Neural cell (in vitro differentiated cells): ENCODE measurements around the gene A1BG. TPM values are rescaled to one million over a fixed set of nuclear protein-coding genes. Genes with fewer than 3 reads are reported as not detected.

ENCODE experiments used
- H2AFZ ChIP-seq: fragments of 200-600, 300-800 bp; sonication (generic), shearing (Covaris generic); 2 replicates; pipeline ENCODE4 v1.6.0; 2014; ENCODE audit warnings: low read depth, mild to moderate bottlenecking, antibody characterized with exemption, low read length, moderate library complexity
- H3F3A ChIP-seq: fragments of 200-600 bp; shearing (Covaris generic); 2 replicates; pipeline ENCODE4 v1.6.1; 2016; ENCODE audit warnings: mild to moderate bottlenecking, moderate library complexity, mixed read lengths, antibody characterized with exemption, low read length; ENCODE audit not compliant: insufficient read depth, poor library complexity, severe bottlenecking
- H3K27ac ChIP-seq: fragments of 200-600, 300-800 bp; sonication (generic), shearing (Covaris generic); 2 replicates; pipeline ENCODE4 v1.5.1; 2014; ENCODE audit warnings: mild to moderate bottlenecking, low read length, moderate library complexity
- H3K27me3 ChIP-seq: fragments of 300-800, 200-600 bp; sonication (generic), shearing (Covaris generic); 2 replicates; pipeline ENCODE4 v1.6.0; 2014; ENCODE audit warnings: mild to moderate bottlenecking, low read depth, low read length, moderate library complexity; ENCODE audit not compliant: insufficient read depth
- H3K36me3 ChIP-seq: fragments of 300-800, 200-600 bp; sonication (generic), shearing (Covaris generic); 2 replicates; pipeline ENCODE4 v1.5.1; 2014; ENCODE audit warnings: mild to moderate bottlenecking, antibody characterized with exemption, low read length, moderate library complexity; ENCODE audit not compliant: insufficient read depth
- H3K4me2 ChIP-seq: fragments of 300-800, 200-600 bp; sonication (generic), shearing (Covaris generic); 2 replicates; pipeline ENCODE4 v1.6.0; 2014; ENCODE audit warnings: mild to moderate bottlenecking, low read length
- H3K4me3 ChIP-seq: fragments of 300-800, 200-600 bp; sonication (generic), shearing (Covaris generic); 2 replicates; pipeline ENCODE4 v1.5.1; 2014; ENCODE audit warnings: mild to moderate bottlenecking, low read length, moderate library complexity
- H3K79me2 ChIP-seq: fragments of 200-600 bp; shearing (Covaris generic); replicated peaks from 2 replicates; pipeline ENCODE4 v1.6.0; 2014; ENCODE audit warnings: mild to moderate bottlenecking, low read length, moderate library complexity; ENCODE audit not compliant: insufficient read depth
- H3K9ac ChIP-seq: fragments of 300-800, 200-600 bp; sonication (generic), shearing (Covaris generic); 2 replicates; pipeline ENCODE4 v1.6.1; 2016; ENCODE audit warnings: mild to moderate bottlenecking, low read length, mixed read lengths
- H3K9me2 ChIP-seq: fragments of 200-600 bp; shearing (Covaris generic); 2 replicates; pipeline ENCODE4 v1.6.1; 2016; ENCODE audit warnings: mild to moderate bottlenecking, low read length, mixed read lengths; ENCODE audit not compliant: insufficient read depth
- H3K9me3 ChIP-seq: fragments of 200-600, 300-800 bp; sonication (generic), shearing (Covaris generic); 2 replicates; pipeline ENCODE4 v1.6.1; 2016; ENCODE audit warnings: mild to moderate bottlenecking, mixed run types, low read length, moderate library complexity, mixed read lengths
- H4K20me1 ChIP-seq: fragments of 200-600 bp; shearing (Covaris generic); 2 replicates; pipeline ENCODE4 v1.6.1; 2016; ENCODE audit warnings: mild to moderate bottlenecking, mixed run types; ENCODE audit not compliant: insufficient read depth
- CTCF ChIP-seq: fragments of 450-650 bp; IDR thresholded peaks from 2 replicates; pipeline ENCODE4 v1.5.1; 2014; ENCODE audit warnings: antibody characterized with exemption, mild to moderate bottlenecking, moderate library complexity; ENCODE audit not compliant: poor library complexity, severe bottlenecking
- EP300 ChIP-seq: fragments of 450-650 bp; conservative IDR thresholded peaks from 2 replicates; pipeline ENCODE4 v1.6.1; 2014; ENCODE audit warnings: antibody characterized with exemption, mild to moderate bottlenecking, moderate library complexity; ENCODE audit not compliant: poor library complexity, severe bottlenecking
- EZH2 ChIP-seq: fragments of 200-600, 300-800 bp; shearing (Covaris generic), sonication (generic); IDR thresholded peaks from 2 replicates; pipeline ENCODE4 v1.6.1; 2014; ENCODE audit warnings: antibody characterized with exemption, low read length, borderline replicate concordance, mild to moderate bottlenecking; ENCODE audit not compliant: insufficient read depth, poor library complexity, severe bottlenecking
- MXI1 ChIP-seq: fragments of 450-650 bp; conservative IDR thresholded peaks from 2 replicates; pipeline ENCODE4 v1.6.1; 2014; ENCODE audit warnings: antibody characterized with exemption, mild to moderate bottlenecking; ENCODE audit not compliant: poor library complexity, severe bottlenecking
- POLR2AphosphoS5 ChIP-seq: IDR thresholded peaks from 2 replicates; pipeline ENCODE4 v1.6.1; 2012
- RAD21 ChIP-seq: fragments of 450-650 bp; conservative IDR thresholded peaks from 2 replicates; pipeline ENCODE4 v1.6.1; 2014; ENCODE audit warnings: antibody characterized with exemption, mild to moderate bottlenecking, moderate library complexity
- REST ChIP-seq: IDR thresholded peaks from 2 replicates; pipeline ENCODE4 v1.6.1; 2012; ENCODE audit warnings: borderline replicate concordance
- SMC3 ChIP-seq: fragments of 450-650 bp; conservative IDR thresholded peaks from 2 replicates; pipeline ENCODE4 v1.6.1; 2014; ENCODE audit warnings: antibody characterized with exemption, mild to moderate bottlenecking, moderate library complexity; ENCODE audit not compliant: poor library complexity
- TAF1 ChIP-seq: IDR thresholded peaks from 2 replicates; pipeline ENCODE4 v1.6.1; 2012; ENCODE audit warnings: low read depth
- polyA plus RNA-seq: library from polyadenylated mRNA; depleted of rRNA; stranded (reverse); fragments of >200 nt; gene quantifications from 2 replicates; pipeline ENCODE4 v1.2.3, GENCODE V29; 2014

The A1BG gene
- polyA plus RNA-seq, 1 donor from 2014 or later, result 40.0 TPM

- Histone ChIP-seq H3K4me2 (no peak overlapping the region), H3K9me3 (no peaks in the 10 kb centered on the region), H3F3A (no peaks in the 10 kb centered on the region), H3K27ac (no peak overlapping the region), H3K36me3 (no peaks in the 10 kb centered on the region), H4K20me1 (no peaks in the 10 kb centered on the region), H3K79me2 (no peaks in the 10 kb centered on the region), H3K9ac (no peak overlapping the region), H3K4me3 (no peak overlapping the region), H2AFZ (no peak overlapping the region), H3K9me2 (no peaks in the 10 kb centered on the region), H3K27me3 (no peaks in the 10 kb centered on the region)
- TF ChIP-seq CTCF (no peak), RAD21 (no peak), POLR2AphosphoS5 (no peak), MXI1 (no peak), SMC3 (no peak), EZH2 (no peak)
Measured at GRCh38 chr19:58368561-58369360, 15.5 kb upstream of the A1BG start.

- H3F3A ChIP-seq, result no peaks in the 10 kb centered on the region
- no peak overlapping the region for H2AFZ ChIP-seq
- no peaks in the 10 kb centered on the region for H4K20me1 ChIP-seq
- H3K9ac ChIP-seq, result no peak overlapping the region
- H3K9me3 ChIP-seq, result no peaks in the 10 kb centered on the region
- H3K27ac ChIP-seq, result no peak overlapping the region
- no peaks in the 10 kb centered on the region for H3K36me3 ChIP-seq
- H3K79me2 ChIP-seq, result no peaks in the 10 kb centered on the region
- H3K9me2 ChIP-seq, result no peaks in the 10 kb centered on the region
- H3K4me2 ChIP-seq, result no peak overlapping the region
- H3K27me3 ChIP-seq, result no peaks in the 10 kb centered on the region
- no peak for TF ChIP-seq EP300
- TF ChIP-seq SMC3, result no peak
- no peak for TF ChIP-seq RAD21
- no peak for TF ChIP-seq TAF1
- TF ChIP-seq EZH2, result no peak
- no peak for TF ChIP-seq CTCF
- TF ChIP-seq POLR2AphosphoS5, result no peak
- TF ChIP-seq REST, result no peak
- no peak for TF ChIP-seq MXI1
- H3K4me3 ChIP-seq, result no peak overlapping the region
Measured at GRCh38 chr19:58367698-58368454, 14.6 kb upstream of the A1BG start.
